Aorta (tissue), 5 donors: Measurements from ENCODE around the gene ZNF274. TPM values are rescaled to one million over a fixed set of nuclear protein-coding genes. Genes with fewer than 3 reads are reported as not detected.

Experiments
- ATAC-seq: fragments of 200-7000 bp; cut with Tn5 transposase; one replicate; pipeline ENCODE4 v1.9.1; 2022; ENCODE audit warnings: moderate library complexity; ENCODE audit not compliant: low FRiP score
- DNase-seq, 2 donors: peaks; one replicate each; pipeline ENCODE4 v3.0.0-alpha.2; 2020
- H3K27ac ChIP-seq, 2 donors: one replicate each; pipeline ENCODE4 v1.5.1; 2013; ENCODE audit warnings: low read length in 2 of 2, mild to moderate bottlenecking in 2 of 2, moderate library complexity in 2 of 2, control low read depth in 1 of 2, inconsistent platforms in 1 of 2, low read depth in 1 of 2
- H3K27me3 ChIP-seq, 2 donors: one replicate each; pipeline ENCODE4 v1.6.1; 2013; ENCODE audit warnings: control low read depth in 1 of 2, low read length in 1 of 2, mild to moderate bottlenecking in 1 of 2, moderate library complexity in 1 of 2; ENCODE audit not compliant: insufficient read depth in 2 of 2, control insufficient read depth in 1 of 2
- H3K36me3 ChIP-seq, 2 donors: one replicate each; pipeline ENCODE4 v1.6.1; 2013; ENCODE audit warnings: control low read depth in 1 of 2, low read length in 1 of 2, mild to moderate bottlenecking in 1 of 2; ENCODE audit not compliant: insufficient read depth in 2 of 2, control insufficient read depth in 1 of 2
- H3K4me1 ChIP-seq, 2 donors: one replicate each; pipeline ENCODE4 v1.6.1; 2013; ENCODE audit warnings: low read length in 2 of 2, control low read depth in 1 of 2, mild to moderate bottlenecking in 1 of 2, moderate library complexity in 1 of 2; ENCODE audit not compliant: insufficient read depth in 2 of 2, control insufficient read depth in 1 of 2
- H3K4me3 ChIP-seq, 2 donors: one replicate each; pipeline ENCODE4 v1.5.1; 2013; ENCODE audit warnings: low read length in 2 of 2, control low read depth in 1 of 2, mild to moderate bottlenecking in 1 of 2
- H3K9me3 ChIP-seq: one replicate; pipeline ENCODE4 v1.6.1; 2013; ENCODE audit warnings: mild to moderate bottlenecking, low read length; ENCODE audit not compliant: control insufficient read depth
- WGBS, 2 donors: extraction: QIAGEN DNeasy Blood & Tissue Kit; methylation state at CpG; one replicate each; pipeline ENCODE4 v1.1.7; 2013; 5-methylcytosine and 5-hydroxymethylcytosine counted together
- intact Hi-C, 2 donors: fragments of 100-400 bp; cut with DNase I; formaldehyde crosslinking; loops; one replicate each; pipeline versions ENCODE4 v1.14.2 to v1.15.0; 2022
- polyA plus RNA-seq, 2 donors: library from polyadenylated mRNA; stranded (reverse); fragments of 200-250 nt; gene quantifications; one replicate each; pipeline ENCODE4 v1.2.3, GENCODE V29; 2013
- total RNA-seq, 2 donors: library from RNA; stranded (reverse); fragmentation: NEBNext Ultra II Directional; extraction: Animal tissue kit (Norgen Biotek cat#: 25700); gene quantifications; one replicate each; pipeline ENCODE4 v1.2.1, GENCODE V29; 2021
- donor health status: healthy with polysubstance abuse.
- donor health status: Bipolar disorder and iron deficiency.
- donor health status: DM: no; HTN: no; CAD: no.
- donor health status: DM: no; HTN: no; CAD: no.
- donor health status: DM: yes; HTN: yes; CAD: no.

The ZNF274 gene
- total and polyA plus RNA-seq, 4 donors: 4.1 to 26.0 (median 20.1) TPM

GRCh38 chr19:58196901-58197616, 14.2 kb downstream of the ZNF274 start:
- no peak overlapping the region for H3K4me3 ChIP-seq
- ATAC-seq (no peak), DNase-seq (no peak)
- H3K27me3 ChIP-seq: no peaks in the 10 kb centered on the region
- peaks cover 19 to 37% of the 10 kb centered on the region in 2 donors for H3K36me3 ChIP-seq
- H3K4me1 ChIP-seq: no peaks in the 10 kb centered on the region
- H3K9me3 ChIP-seq: peaks cover 54% of the 10 kb centered on the region
- 78 to 81% methylated on average over 6 of the region's 6 CpGs for WGBS, 2 donors
- H3K27ac ChIP-seq: no peak overlapping the region
- intact Hi-C loops: no loop called here

GRCh38 chr19:58203814-58204475, 21.1 kb downstream of the ZNF274 start:
- no peak overlapping the region for H3K4me3 ChIP-seq
- no peak for ATAC-seq
- H3K4me1 ChIP-seq: no peaks in the 10 kb centered on the region
- no peaks in the 10 kb centered on the region for H3K27me3 ChIP-seq
- H3K27ac ChIP-seq: no peak overlapping the region
- intact Hi-C loops: loop anchor here in 1 of 2 donors (10.0 kb wide), 1 partner anchor 51 kb away; no protein-coding TSS in a partner anchor
- no peak for DNase-seq
- peaks cover 70% of the 10 kb centered on the region for H3K9me3 ChIP-seq
- 12 to 16% methylated on average over 43 to 49 of the region's 49 CpGs for WGBS, 2 donors
- H3K36me3 ChIP-seq: peaks cover 29 to 36% of the 10 kb centered on the region in 2 donors

GRCh38 chr19:58204566-58204965, 21.7 kb downstream of the ZNF274 start:
- WGBS, 2 donors: 21 to 32% methylated on average over 15 of the region's 15 CpGs
- H3K4me1 ChIP-seq: no peaks in the 10 kb centered on the region
- ATAC-seq (no peak), DNase-seq (no peak)
- intact Hi-C loops: loop anchor here in 1 of 2 donors (10.0 kb wide), 1 partner anchor 50 kb away; no protein-coding TSS in a partner anchor
- peaks cover 31 to 42% of the 10 kb centered on the region in 2 donors for H3K36me3 ChIP-seq
- H3K4me3 ChIP-seq: no peak overlapping the region
- peaks cover 73% of the 10 kb centered on the region for H3K9me3 ChIP-seq
- H3K27me3 ChIP-seq: no peaks in the 10 kb centered on the region
- H3K27ac ChIP-seq: no peak overlapping the region

GRCh38 chr19:58209577-58209976, 26.7 kb downstream of the ZNF274 start:
- H3K4me1 ChIP-seq: no peaks in the 10 kb centered on the region
- H3K9me3 ChIP-seq: peaks cover 75% of the 10 kb centered on the region
- ATAC-seq (no peak), DNase-seq (no peak)
- H3K27ac ChIP-seq: no peak overlapping the region
- WGBS, 2 donors: 97 to 99% methylated on average over 8 of the region's 8 CpGs
- intact Hi-C loops: loop anchor here in 1 of 2 donors (10.0 kb wide), 1 partner anchor 45 kb away; no protein-coding TSS in a partner anchor
- no peaks in the 10 kb centered on the region for H3K27me3 ChIP-seq
- peaks cover 44 to 60% of the 10 kb centered on the region in 2 donors for H3K36me3 ChIP-seq
- no peak overlapping the region for H3K4me3 ChIP-seq

GRCh38 chr19:58212336-58213074, 29.6 kb downstream of the ZNF274 start:
- Histone ChIP-seq H3K27ac (no peak overlapping the region), H3K36me3 (peaks cover 31 to 48% of the 10 kb centered on the region in 2 donors), H3K9me3 (peaks cover 65% of the 10 kb centered on the region), H3K27me3 (no peaks in the 10 kb centered on the region), H3K4me1 (no peaks in the 10 kb centered on the region), H3K4me3 (no peak overlapping the region)
- DNase-seq (no peak), ATAC-seq (no peak)
- intact Hi-C loops: no loop called here
- WGBS, 2 donors: 97 to 98% methylated on average over 17 of the region's 17 CpGs

GRCh38 chr19:58213075-58213369, 30.2 kb downstream of the ZNF274 start:
- WGBS, 2 donors: 100% methylated on average over 1 of the region's 1 CpG
- intact Hi-C loops: no loop called here
- DNase-seq (no peak), ATAC-seq (no peak)
- peaks cover 61% of the 10 kb centered on the region for H3K9me3 ChIP-seq
- no peak overlapping the region for H3K4me3 ChIP-seq
- no peaks in the 10 kb centered on the region for H3K4me1 ChIP-seq
- H3K27me3 ChIP-seq: no peaks in the 10 kb centered on the region
- no peak overlapping the region for H3K27ac ChIP-seq
- peaks cover 30 to 43% of the 10 kb centered on the region in 2 donors for H3K36me3 ChIP-seq

GRCh38 chr19:58217069-58217481, 34.2 kb downstream of the ZNF274 start:
- H3K9me3 ChIP-seq: peaks cover 29% of the 10 kb centered on the region
- no peaks in the 10 kb centered on the region for H3K4me1 ChIP-seq
- 33 to 43% methylated on average over 24 to 34 of the region's 34 CpGs for WGBS, 2 donors
- intact Hi-C loops: no loop called here
- DNase-seq (no peak), ATAC-seq (no peak)
- H3K27ac ChIP-seq: no peak overlapping the region
- H3K4me3 ChIP-seq: no peak overlapping the region
- no peaks in the 10 kb centered on the region for H3K27me3 ChIP-seq
- peaks cover 5 to 8% of the 10 kb centered on the region in 2 donors for H3K36me3 ChIP-seq

- Histone ChIP-seq H3K4me3 (no peak overlapping the region), H3K9me3 (peaks cover 23% of the 10 kb centered on the region), H3K36me3 (peaks cover 0 to 2% of the 10 kb centered on the region in 2 donors), H3K27me3 (no peaks in the 10 kb centered on the region), H3K27ac (no peak overlapping the region), H3K4me1 (no peaks in the 10 kb centered on the region)
- 94 to 96% methylated on average over 25 of the region's 25 CpGs for WGBS, 2 donors
- DNase-seq (no peak), ATAC-seq (no peak)
- intact Hi-C loops: no loop called here
Observed at GRCh38 chr19:58217607-58218391, 34.9 kb downstream of the ZNF274 start.
